HG02884 (cell line): ENCODE measurements around the gene CCDC63.

Experiments
- ATAC-seq: cut with Tn5 transposase; IDR thresholded peaks from one replicate; pipeline ENCODE4 v1.9.1; 2021; ENCODE audit warnings: mild to moderate bottlenecking, moderate library complexity; ENCODE audit not compliant: unreplicated experiment

Gene CCDC63

GRCh38 chr12:110920324-110920910, 73.6 kb downstream of the CCDC63 start, which contains the start of gene MYL2:
Gene MYL2, minus strand, starts transcription at chr12:110920579. Its CDS starts 50 bp downstream, at chr12:110920529.
- no peak for ATAC-seq

GRCh38 chr12:110921262-110921661, 74.5 kb downstream of the CCDC63 start:
- no peak for ATAC-seq

GRCh38 chr12:110922652-110923051, 75.9 kb downstream of the CCDC63 start:
- no peak for ATAC-seq

GRCh38 chr12:110923192-110923591, 76.4 kb downstream of the CCDC63 start:
- ATAC-seq = no peak

GRCh38 chr12:110923692-110924334, 77.0 kb downstream of the CCDC63 start:
- ATAC-seq = no peak

GRCh38 chr12:110927546-110927945, 80.8 kb downstream of the CCDC63 start:
- no peak for ATAC-seq

GRCh38 chr12:110928700-110929099, 81.9 kb downstream of the CCDC63 start:
- ATAC-seq = no peak

GRCh38 chr12:110929818-110930217, 83.0 kb downstream of the CCDC63 start:
- no peak for ATAC-seq

GRCh38 chr12:110930348-110931314, 83.8 kb downstream of the CCDC63 start:
- no peak for ATAC-seq

GRCh38 chr12:110931315-110931728, 84.5 kb downstream of the CCDC63 start:
- no peak for ATAC-seq

- ATAC-seq = no peak
Measured at GRCh38 chr12:110932046-110932445, 85.3 kb downstream of the CCDC63 start.

- no peak for ATAC-seq
Measured at GRCh38 chr12:110933326-110933974, 86.7 kb downstream of the CCDC63 start.

GRCh38 chr12:110934093-110934852, 87.5 kb downstream of the CCDC63 start:
- no peak for ATAC-seq

GRCh38 chr12:110935588-110935987, 88.8 kb downstream of the CCDC63 start:
- ATAC-seq = no peak

- ATAC-seq = no peak
Measured at GRCh38 chr12:110936367-110937103, 89.7 kb downstream of the CCDC63 start.

- no peak for ATAC-seq
Measured at GRCh38 chr12:110937104-110937641, 90.4 kb downstream of the CCDC63 start.

GRCh38 chr12:110940296-110940695, 93.5 kb downstream of the CCDC63 start:
- ATAC-seq = no peak

GRCh38 chr12:110940933-110941332, 94.1 kb downstream of the CCDC63 start:
- no peak for ATAC-seq

- no peak for ATAC-seq
Measured at GRCh38 chr12:110941391-110941790, 94.6 kb downstream of the CCDC63 start.
